ENCODE results near the gene TEAD4.
A peak's percentile ranks its signal among the peaks of the same experiment; 100 is the strongest.

Gene TEAD4

DNA sequence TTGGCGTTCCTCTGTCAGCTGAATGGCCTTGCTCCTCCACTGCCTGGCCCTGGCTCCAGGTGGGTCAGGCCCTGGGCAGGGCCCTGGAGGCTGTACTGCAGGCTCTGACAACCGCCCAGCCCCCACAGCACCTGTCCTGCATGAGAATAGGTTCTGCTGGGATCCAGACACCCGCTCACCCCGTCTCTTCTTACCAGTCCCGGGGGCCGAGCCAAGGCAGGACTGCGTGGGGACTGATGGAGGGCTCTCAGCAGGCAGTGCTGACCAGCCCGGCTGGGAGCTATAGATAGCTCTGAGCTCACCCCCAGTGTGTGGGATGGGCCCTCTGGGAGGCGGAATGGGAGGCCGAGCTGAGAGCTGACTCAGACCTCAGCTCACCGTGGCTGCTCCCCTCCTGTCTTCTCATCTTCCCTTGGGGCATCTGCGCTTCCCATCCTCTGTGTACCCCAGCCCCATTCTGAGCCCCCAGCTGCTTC is 39.6 kb downstream of the TEAD4 start:
- Histone ChIP-seq H3K4me3 (ENCODE audit: low read depth, low read length) (no peak overlapping the region), H3K27me3 (no peaks in the 10 kb centered on the region; the same call in 1 of the 2 replicates), H3K4me1 (no peaks in the 10 kb centered on the region), H3K36me3 (no peaks in the 10 kb centered on the region), H3K9me3 (no peaks in the 10 kb centered on the region)
- no peak for DNase-seq
- TF ChIP-seq, protein P1, sequence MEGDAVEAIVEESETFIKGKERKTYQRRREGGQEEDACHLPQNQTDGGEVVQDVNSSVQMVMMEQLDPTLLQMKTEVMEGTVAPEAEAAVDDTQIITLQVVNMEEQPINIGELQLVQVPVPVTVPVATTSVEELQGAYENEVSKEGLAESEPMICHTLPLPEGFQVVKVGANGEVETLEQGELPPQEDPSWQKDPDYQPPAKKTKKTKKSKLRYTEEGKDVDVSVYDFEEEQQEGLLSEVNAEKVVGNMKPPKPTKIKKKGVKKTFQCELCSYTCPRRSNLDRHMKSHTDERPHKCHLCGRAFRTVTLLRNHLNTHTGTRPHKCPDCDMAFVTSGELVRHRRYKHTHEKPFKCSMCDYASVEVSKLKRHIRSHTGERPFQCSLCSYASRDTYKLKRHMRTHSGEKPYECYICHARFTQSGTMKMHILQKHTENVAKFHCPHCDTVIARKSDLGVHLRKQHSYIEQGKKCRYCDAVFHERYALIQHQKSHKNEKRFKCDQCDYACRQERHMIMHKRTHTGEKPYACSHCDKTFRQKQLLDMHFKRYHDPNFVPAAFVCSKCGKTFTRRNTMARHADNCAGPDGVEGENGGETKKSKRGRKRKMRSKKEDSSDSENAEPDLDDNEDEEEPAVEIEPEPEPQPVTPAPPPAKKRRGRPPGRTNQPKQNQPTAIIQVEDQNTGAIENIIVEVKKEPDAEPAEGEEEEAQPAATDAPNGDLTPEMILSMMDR (IDR thresholded peaks at IDR 0.05; ENCODE audit: low read depth, low read length) = no peak

DNA sequence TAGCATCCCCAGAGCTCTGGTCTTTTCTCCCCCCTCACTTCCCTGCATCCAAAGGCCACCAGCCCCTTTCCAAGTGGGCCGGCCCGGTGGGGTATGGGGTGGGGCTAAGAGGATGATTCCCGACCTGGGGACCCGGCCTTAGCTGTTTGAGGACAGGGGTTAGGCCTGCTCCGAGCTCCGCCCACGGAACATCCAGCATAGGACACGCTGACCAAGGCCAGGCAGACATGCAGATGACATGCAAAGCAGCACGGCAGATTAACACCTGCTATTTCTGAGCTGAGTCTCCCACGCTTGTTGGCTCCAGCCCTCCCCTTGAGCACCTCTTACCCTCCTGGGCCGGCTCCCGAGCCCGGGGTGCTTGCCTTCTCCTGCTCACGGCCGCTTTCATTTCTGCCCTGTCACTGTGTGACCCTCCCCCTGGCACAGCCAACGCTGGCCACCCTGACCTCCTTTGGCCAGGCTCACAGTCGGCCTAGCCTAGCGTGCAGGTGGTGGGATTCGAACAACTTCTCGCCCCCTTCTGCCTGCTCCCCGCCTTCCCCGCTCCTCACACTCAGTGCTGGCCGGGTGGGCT is 40.2 kb downstream of the TEAD4 start:
- TF ChIP-seq, protein P1 (IDR thresholded peaks at IDR 0.05; ENCODE audit: low read depth, low read length) = no peak
- Histone ChIP-seq H3K9me3 (no peaks in the 10 kb centered on the region), H3K4me3 (ENCODE audit: low read depth, low read length) (no peak overlapping the region), H3K27me3 (no peaks in the 10 kb centered on the region; the same call in 1 of the 2 replicates), H3K4me1 (no peaks in the 10 kb centered on the region), H3K36me3 (no peaks in the 10 kb centered on the region)
- DNase-seq = no peak

GRCh38 chr12:3000548-3001275 is 41.5 kb downstream of the TEAD4 start:
- H3K4me1 ChIP-seq = no peaks in the 10 kb centered on the region; the same call in 1 of the 2 replicates
- H3K36me3 ChIP-seq = no peaks in the 10 kb centered on the region
- H3K27me3 ChIP-seq = no peaks in the 10 kb centered on the region
- TF ChIP-seq, protein P1 (IDR thresholded peaks at IDR 0.05; ENCODE audit: low read depth, low read length) = peak; percentile 34
- no peaks in the 10 kb centered on the region for H3K9me3 ChIP-seq
- no peak overlapping the region for H3K4me3 ChIP-seq (ENCODE audit: low read depth, low read length)
- DNase-seq = no peak

- TF ChIP-seq, protein P1 (IDR thresholded peaks at IDR 0.05; ENCODE audit: low read depth, low read length) = no peak
- H3K9me3 ChIP-seq = no peaks in the 10 kb centered on the region
- H3K36me3 ChIP-seq = no peaks in the 10 kb centered on the region
- H3K4me3 ChIP-seq (ENCODE audit: low read depth, low read length) = no peak overlapping the region
- no peaks in the 10 kb centered on the region; the same call in 1 of the 2 replicates for H3K4me1 ChIP-seq
- no peaks in the 10 kb centered on the region for H3K27me3 ChIP-seq
- DNase-seq = no peak
Measured at GRCh38 chr12:3002646-3003045, 43.4 kb downstream of the TEAD4 start.

- H3K4me3 ChIP-seq (ENCODE audit: low read depth, low read length) = no peak overlapping the region
- H3K9me3 ChIP-seq = no peaks in the 10 kb centered on the region
- H3K4me1 ChIP-seq = no peaks in the 10 kb centered on the region; the same call in 1 of the 2 replicates
- TF ChIP-seq, protein P1 (IDR thresholded peaks at IDR 0.05; ENCODE audit: low read depth, low read length) = no peak
- H3K36me3 ChIP-seq = no peaks in the 10 kb centered on the region
- H3K27me3 ChIP-seq = no peaks in the 10 kb centered on the region
- no peak for DNase-seq
Measured at GRCh38 chr12:3003357-3003992, 44.3 kb downstream of the TEAD4 start.
